ENCODE measurements around the gene SLC6A18. TPM values are rescaled to one million over a fixed set of nuclear protein-coding genes. Genes with fewer than 3 reads are reported as not detected.

Gene SLC6A18
- total and polyA plus RNA-seq, 9 of the 15 experiments (the other 6 are each of a cell fraction or from before 2014, with no cell fraction given): not detected

DNA sequence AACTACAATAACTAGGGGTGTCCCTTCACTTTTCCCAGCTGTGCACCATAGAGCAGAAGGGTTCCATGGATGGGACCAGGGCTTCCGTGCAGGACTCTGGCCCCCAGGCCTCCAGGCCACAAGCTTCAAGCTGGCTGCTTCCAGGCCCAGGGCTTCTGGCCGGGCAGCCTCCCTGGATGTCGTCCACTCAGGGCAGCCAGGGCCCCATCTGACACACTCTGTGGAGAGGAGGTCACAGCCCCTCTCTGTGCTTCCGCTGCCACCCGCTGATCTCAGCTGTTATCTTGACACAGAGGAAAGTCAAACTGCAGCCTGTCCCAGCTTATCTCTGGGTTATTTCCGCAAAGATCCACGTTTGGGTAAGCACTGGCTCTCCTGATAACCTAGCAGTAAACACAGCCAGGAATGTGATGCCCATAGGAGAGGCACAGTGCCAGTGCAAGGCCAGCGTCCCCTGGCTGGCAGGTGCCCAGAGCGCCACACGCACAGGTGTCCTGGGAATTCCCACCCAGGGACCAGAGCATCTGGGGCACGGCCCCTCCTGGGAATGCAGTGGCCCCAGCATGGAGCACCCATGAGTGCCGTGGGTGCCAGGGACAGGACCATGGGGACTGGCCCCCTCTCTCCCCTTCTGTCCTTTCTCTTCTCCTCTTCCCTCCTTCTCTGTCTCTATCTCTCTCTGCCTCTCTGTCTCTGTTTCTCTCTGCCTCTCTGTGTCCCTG is 39.4 kb upstream of the SLC6A18 start (continued):
- TF ChIP-seq ZNF57 (CRISPR knock-in tag; IDR thresholded peaks at IDR 0.05): no peak
- no peak for TF ChIP-seq NFXL1 (CRISPR knock-in tag; IDR thresholded peaks at IDR 0.05)
- no peak for TF ChIP-seq HEY1 (CRISPR knock-in tag; IDR thresholded peaks at IDR 0.05; ENCODE audit: borderline replicate concordance)
- TF ChIP-seq KLF6 (CRISPR knock-in tag; IDR thresholded peaks at IDR 0.05; ENCODE audit: borderline replicate concordance): peak; percentile 74
- peak; percentile 95 for TF ChIP-seq TAL1 (IDR thresholded peaks at IDR 0.05)
- TF ChIP-seq HMG20B (CRISPR knock-in tag; IDR thresholded peaks at IDR 0.05): no peak
- TF ChIP-seq ZNF143 (CRISPR knock-in tag; IDR thresholded peaks at IDR 0.05): no peak
- TF ChIP-seq GATA2 (CRISPR knock-in tag; IDR thresholded peaks at IDR 0.05): peak; percentile 95
- TF ChIP-seq EP300 (IDR thresholded peaks at IDR 0.05; ENCODE audit: low read length): peak; percentile 96
- no peak for TF ChIP-seq ZNF324 (CRISPR knock-in tag; IDR thresholded peaks at IDR 0.05)
- no peak for TF ChIP-seq TAF15 (IDR thresholded peaks at IDR 0.05; ENCODE audit: low read depth, low read length)
- TF ChIP-seq, protein P1, sequence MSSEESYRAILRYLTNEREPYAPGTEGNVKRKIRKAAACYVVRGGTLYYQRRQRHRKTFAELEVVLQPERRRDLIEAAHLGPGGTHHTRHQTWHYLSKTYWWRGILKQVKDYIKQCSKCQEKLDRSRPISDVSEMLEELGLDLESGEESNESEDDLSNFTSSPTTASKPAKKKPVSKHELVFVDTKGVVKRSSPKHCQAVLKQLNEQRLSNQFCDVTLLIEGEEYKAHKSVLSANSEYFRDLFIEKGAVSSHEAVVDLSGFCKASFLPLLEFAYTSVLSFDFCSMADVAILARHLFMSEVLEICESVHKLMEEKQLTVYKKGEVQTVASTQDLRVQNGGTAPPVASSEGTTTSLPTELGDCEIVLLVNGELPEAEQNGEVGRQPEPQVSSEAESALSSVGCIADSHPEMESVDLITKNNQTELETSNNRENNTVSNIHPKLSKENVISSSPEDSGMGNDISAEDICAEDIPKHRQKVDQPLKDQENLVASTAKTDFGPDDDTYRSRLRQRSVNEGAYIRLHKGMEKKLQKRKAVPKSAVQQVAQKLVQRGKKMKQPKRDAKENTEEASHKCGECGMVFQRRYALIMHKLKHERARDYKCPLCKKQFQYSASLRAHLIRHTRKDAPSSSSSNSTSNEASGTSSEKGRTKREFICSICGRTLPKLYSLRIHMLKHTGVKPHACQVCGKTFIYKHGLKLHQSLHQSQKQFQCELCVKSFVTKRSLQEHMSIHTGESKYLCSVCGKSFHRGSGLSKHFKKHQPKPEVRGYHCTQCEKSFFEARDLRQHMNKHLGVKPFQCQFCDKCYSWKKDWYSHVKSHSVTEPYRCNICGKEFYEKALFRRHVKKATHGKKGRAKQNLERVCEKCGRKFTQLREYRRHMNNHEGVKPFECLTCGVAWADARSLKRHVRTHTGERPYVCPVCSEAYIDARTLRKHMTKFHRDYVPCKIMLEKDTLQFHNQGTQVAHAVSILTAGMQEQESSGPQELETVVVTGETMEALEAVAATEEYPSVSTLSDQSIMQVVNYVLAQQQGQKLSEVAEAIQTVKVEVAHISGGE (CRISPR knock-in tag; IDR thresholded peaks at IDR 0.05): peak in 1 of 3 experiments; percentile 81; a peak in 2 of 6 replicates
- TF ChIP-seq POU5F1 (IDR thresholded peaks at IDR 0.05; ENCODE audit: borderline replicate concordance, low read depth, low read length, partially characterized antibody): no peak
- no peak for TF ChIP-seq SRSF7 (optimal IDR thresholded peaks at IDR 0.05; ENCODE audit: low read depth, low read length)
- TF ChIP-seq MAZ (CRISPR knock-in tag; conservative IDR thresholded peaks at IDR 0.05 in 1 of 2, IDR thresholded peaks at IDR 0.05 in 1 of 2): peak; percentile 79 to 89
- no peak for TF ChIP-seq KLF1 (tag; IDR thresholded peaks at IDR 0.05)
- TF ChIP-seq, protein P2, sequence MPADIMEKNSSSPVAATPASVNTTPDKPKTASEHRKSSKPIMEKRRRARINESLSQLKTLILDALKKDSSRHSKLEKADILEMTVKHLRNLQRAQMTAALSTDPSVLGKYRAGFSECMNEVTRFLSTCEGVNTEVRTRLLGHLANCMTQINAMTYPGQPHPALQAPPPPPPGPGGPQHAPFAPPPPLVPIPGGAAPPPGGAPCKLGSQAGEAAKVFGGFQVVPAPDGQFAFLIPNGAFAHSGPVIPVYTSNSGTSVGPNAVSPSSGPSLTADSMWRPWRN (IDR thresholded peaks at IDR 0.05; ENCODE audit: low read depth): peak; percentile 96

All from K562 (cell line).